Measurements from ENCODE around the gene CABLES1.

Gene CABLES1

DNA sequence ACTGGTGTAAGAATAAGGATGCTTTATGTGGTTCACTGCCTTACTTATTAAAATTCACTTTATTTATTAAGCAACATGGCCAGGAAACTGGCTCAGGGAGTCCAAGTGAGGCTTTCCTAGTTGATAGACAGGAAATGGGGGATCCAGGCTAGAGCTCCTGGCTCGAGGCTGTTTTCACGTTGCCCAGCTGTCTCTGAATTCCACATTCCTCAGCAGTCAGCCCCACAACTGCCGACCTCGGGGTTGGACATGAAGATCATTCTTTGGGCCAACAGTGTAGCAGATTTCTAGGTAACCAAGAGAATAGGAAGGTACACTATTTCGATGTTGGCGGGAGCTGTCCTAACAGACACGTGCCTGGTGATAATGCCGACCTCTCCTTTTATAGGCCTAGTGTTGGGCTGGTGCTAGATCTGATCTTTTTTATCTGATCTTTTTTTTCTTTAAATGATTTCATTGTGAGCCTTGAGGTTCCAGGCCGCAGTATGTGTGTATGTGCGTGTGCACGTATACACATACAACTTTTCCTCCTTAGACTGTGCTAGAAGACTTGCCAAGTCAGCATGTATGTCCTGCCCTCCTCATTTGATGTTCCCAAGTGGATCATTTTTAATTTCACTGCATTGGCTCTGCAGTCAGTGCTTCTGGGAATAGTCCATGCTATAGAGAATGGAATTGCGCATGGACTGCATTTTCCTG is 103.5 kb downstream of the CABLES1 start:
- no peak for DNase-seq (ENCODE audit: low read depth in 1 of 2, low spot score in 1 of 2)
- no peak overlapping the region for H3K27ac ChIP-seq (replicated peaks)

GRCh38 chr18:23239350-23239692 is 104.0 kb downstream of the CABLES1 start:
- H3K27me3 ChIP-seq (ENCODE audit: insufficient read depth, poor library complexity, severe bottlenecking) = no peaks in the 10 kb centered on the region
- H3K27ac ChIP-seq (replicated peaks) = no peak overlapping the region
- TF ChIP-seq POLR2AphosphoS5 (IDR thresholded peaks at IDR 0.05; ENCODE audit: low read depth) = no peak
- TF ChIP-seq REST (IDR thresholded peaks at IDR 0.05; ENCODE audit: insufficient replicate concordance, low read depth) = no peak
- TF ChIP-seq CTCF (IDR thresholded peaks at IDR 0.05; ENCODE audit: insufficient read depth, low read length) = no peak
- TF ChIP-seq SPI1 (IDR thresholded peaks at IDR 0.05; ENCODE audit: borderline replicate concordance, low read depth) = no peak
- TF ChIP-seq GABPA (IDR thresholded peaks at IDR 0.05; ENCODE audit: low read depth) = no peak
- no peak for DNase-seq (ENCODE audit: low read depth in 1 of 2, low spot score in 1 of 2)
- no peak overlapping the region for H3K4me3 ChIP-seq (replicated peaks; ENCODE audit: insufficient read depth, low read length)

More for the DNA sequence above, 103.5 kb downstream of the CABLES1 start:
- Histone ChIP-seq H3K27me3 (ENCODE audit: insufficient read depth, poor library complexity, severe bottlenecking) (no peaks in the 10 kb centered on the region), H3K4me3 (replicated peaks; ENCODE audit: insufficient read depth, low read length) (no peak overlapping the region)
- TF ChIP-seq GABPA (IDR thresholded peaks at IDR 0.05; ENCODE audit: low read depth) (no peak), SPI1 (IDR thresholded peaks at IDR 0.05; ENCODE audit: borderline replicate concordance, low read depth) (no peak), CTCF (IDR thresholded peaks at IDR 0.05; ENCODE audit: insufficient read depth, low read length) (no peak), POLR2AphosphoS5 (IDR thresholded peaks at IDR 0.05; ENCODE audit: low read depth) (no peak), REST (IDR thresholded peaks at IDR 0.05; ENCODE audit: insufficient replicate concordance, low read depth) (no peak)

DNA sequence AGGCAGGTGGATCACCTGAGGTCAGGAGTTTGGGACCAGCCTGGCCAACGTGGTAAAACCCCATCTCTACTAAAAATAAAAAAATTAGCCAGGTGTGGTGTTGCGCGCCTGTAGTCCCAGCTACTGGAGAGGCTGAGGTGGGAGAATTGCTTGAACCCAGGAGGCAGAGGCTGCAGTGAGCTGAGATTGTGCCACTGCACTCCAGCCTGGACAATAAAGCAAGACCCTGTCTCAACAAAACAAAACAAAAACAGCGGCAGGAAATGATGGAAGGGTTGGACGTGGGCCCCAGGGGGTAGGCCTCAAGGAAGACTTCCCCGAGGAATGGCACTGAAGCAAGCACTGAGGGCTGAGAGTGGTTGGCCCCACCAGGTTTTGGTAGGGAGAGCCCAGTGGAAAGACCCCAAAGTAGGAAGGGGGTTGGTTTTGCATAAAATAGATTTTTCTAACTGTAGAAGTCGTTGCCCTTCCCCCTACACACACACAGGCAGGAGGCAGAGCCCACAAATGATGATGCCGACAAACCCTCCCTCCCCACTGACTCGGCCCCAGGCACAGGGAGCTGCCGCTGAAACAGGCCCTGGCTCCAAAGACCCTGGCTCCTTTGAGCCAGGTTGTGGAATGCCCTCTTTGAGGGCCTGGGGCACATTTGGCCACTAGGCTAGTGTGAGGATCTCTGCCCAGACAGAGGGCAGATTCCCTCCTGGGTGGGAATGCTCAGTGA is 104.8 kb downstream of the CABLES1 start:
- DNase-seq (ENCODE audit: low read depth in 1 of 2, low spot score in 1 of 2) = no peak
- H3K27me3 ChIP-seq (ENCODE audit: insufficient read depth, poor library complexity, severe bottlenecking) = no peaks in the 10 kb centered on the region
- H3K27ac ChIP-seq (replicated peaks) = no peak overlapping the region
- TF ChIP-seq POLR2AphosphoS5 (IDR thresholded peaks at IDR 0.05; ENCODE audit: low read depth) (no peak), CTCF (IDR thresholded peaks at IDR 0.05; ENCODE audit: insufficient read depth, low read length) (no peak), SPI1 (IDR thresholded peaks at IDR 0.05; ENCODE audit: borderline replicate concordance, low read depth) (no peak), GABPA (IDR thresholded peaks at IDR 0.05; ENCODE audit: low read depth) (no peak), REST (IDR thresholded peaks at IDR 0.05; ENCODE audit: insufficient replicate concordance, low read depth) (no peak)
- H3K4me3 ChIP-seq (replicated peaks; ENCODE audit: insufficient read depth, low read length) = no peak overlapping the region

All from HL-60 (cell line).